B cell (primary cell): ENCODE data around the gene TUT7. TPM values are rescaled to one million over a fixed set of nuclear protein-coding genes. Genes with fewer than 3 reads are reported as not detected.

Experiments used
- ATAC-seq: fragments of 200-7000 bp; cut with Tn5 transposase; one replicate; pipeline ENCODE4 v1.10.0; 2021; ENCODE audit warnings: low read depth, mild to moderate bottlenecking, moderate number of reproducible peaks, moderate library complexity
- CTCF ChIA-PET: fragments of 350-600 bp; sonication (Branson Sonifier 250); formaldehyde crosslinking; loops from one replicate; lab custom pipeline; 2021; ENCODE audit warnings: antibody characterized with exemption, inconsistent platforms; lab: Charles Lee
- POLR2A ChIA-PET: fragments of 350-600 bp; sonication (Branson Sonifier 250); formaldehyde crosslinking; loops from one replicate; lab custom pipeline; 2021; ENCODE audit warnings: antibody characterized with exemption; lab: Charles Lee
- DNase-seq: peaks from one replicate; pipeline ENCODE4 v3.0.0; 2013
- H2AFZ ChIP-seq: 2 replicates; pipeline ENCODE4 v1.6.1; 2012; ENCODE audit warnings: mild to moderate bottlenecking, low read depth, low read length; ENCODE audit not compliant: insufficient read depth, poor library complexity, severe bottlenecking
- H3K27ac ChIP-seq, 2 donors: 1 replicate in 1 of 2; 2 replicates in 1 of 2; pipeline ENCODE4 v1.5.1; 2012 to 2013; ENCODE audit warnings: low read length in 2 of 2, mild to moderate bottlenecking in 2 of 2, moderate library complexity in 1 of 2
- H3K27me3 ChIP-seq, 4 experiments: fragments of 200-600 bp in 1 of 4; sonication (generic) in 1 of 4; replicated peaks in 1 of 4; 1 replicate in 2 of 4; 2 replicates in 2 of 4; pipeline versions ENCODE4 v1.6.1 to v1.7.0; 2013 to 2016; ENCODE audit warnings: low read length in 3 of 4, mild to moderate bottlenecking in 2 of 4, mixed read lengths in 1 of 4, moderate library complexity in 1 of 4; ENCODE audit not compliant: insufficient read depth in 4 of 4, control insufficient read depth in 3 of 4; ENCODE audit errors: control extremely low read depth in 1 of 4
- H3K36me3 ChIP-seq, 2 experiments: replicated peaks in 1 of 2; 1 replicate in 1 of 2; 2 replicates in 1 of 2; pipeline versions ENCODE4 v1.6.1 to v1.7.1; 2013; ENCODE audit warnings: low read length in 1 of 2; ENCODE audit not compliant: insufficient read depth in 2 of 2, control insufficient read depth in 1 of 2; ENCODE audit errors: control extremely low read depth in 1 of 2, extremely low read depth in 1 of 2
- H3K4me1 ChIP-seq, 2 donors: fragments of 200-600 bp in 1 of 2; sonication (generic) in 1 of 2; 1 replicate in 1 of 2; 2 replicates in 1 of 2; pipeline versions ENCODE4 v1.5.1 to v1.6.1; 2013 to 2017; ENCODE audit warnings: low read length in 2 of 2; ENCODE audit not compliant: control insufficient read depth in 2 of 2, insufficient read depth in 2 of 2
- H3K4me2 ChIP-seq: replicated peaks from 2 replicates; pipeline ENCODE3; 2012; ENCODE audit warnings: mild to moderate bottlenecking, low read depth, low read length; ENCODE audit not compliant: poor library complexity, severe bottlenecking
- H3K4me3 ChIP-seq, 5 experiments: fragments of 200-600 bp in 1 of 5; sonication (generic) in 1 of 5; 1 replicate in 3 of 5; 2 replicates in 2 of 5; pipeline versions ENCODE4 v1.5.1 to v1.7.0; 2011 to 2016; ENCODE audit warnings: low read length in 4 of 5, mild to moderate bottlenecking in 4 of 5, low read depth in 2 of 5, control low read depth in 1 of 5, moderate library complexity in 1 of 5; ENCODE audit not compliant: insufficient read depth in 1 of 5; ENCODE audit errors: control extremely low read depth in 1 of 5, extremely low read depth in 1 of 5
- H3K79me2 ChIP-seq: fragments of 200-600 bp; sonication (generic); one replicate; pipeline ENCODE4 v1.6.0; 2016; ENCODE audit warnings: low read length; ENCODE audit not compliant: control insufficient read depth, insufficient read depth
- H3K9ac ChIP-seq: fragments of 200-600 bp; sonication (generic); 2 replicates; pipeline ENCODE4 v1.6.1; 2017; ENCODE audit warnings: mild to moderate bottlenecking, low read length, moderate library complexity
- H3K9me3 ChIP-seq, 3 donors: one replicate each; pipeline versions ENCODE4 v1.6.1 to v1.7.1; 2013; ENCODE audit warnings: low read length in 2 of 3; ENCODE audit not compliant: control insufficient read depth in 2 of 3, insufficient read depth in 1 of 3; ENCODE audit errors: control extremely low read depth in 1 of 3
- H4K20me1 ChIP-seq: 2 replicates; pipeline ENCODE4 v1.6.0; 2012; ENCODE audit warnings: mild to moderate bottlenecking, low read length; ENCODE audit not compliant: insufficient read depth, control insufficient read depth, poor library complexity, severe bottlenecking
- H3K27ac Mint-ChIP-seq: one replicate; pipeline ENCODE4 v1.8.0; 2021; ENCODE audit warnings: mixed read lengths
- H3K27me3 Mint-ChIP-seq: one replicate; pipeline ENCODE4 v1.8.0; 2021; ENCODE audit warnings: mixed read lengths
- H3K4me1 Mint-ChIP-seq: one replicate; pipeline ENCODE4 v1.8.0; 2021; ENCODE audit warnings: mixed read lengths
- H3K4me3 Mint-ChIP-seq: one replicate; pipeline ENCODE4 v1.8.0; 2021; ENCODE audit warnings: mixed read lengths
- H3K9me3 Mint-ChIP-seq: one replicate; pipeline ENCODE4 v1.8.0; 2022; ENCODE audit warnings: mixed read lengths; ENCODE audit not compliant: insufficient read depth
- CTCF ChIP-seq: fragments of 200-600 bp; IDR thresholded peaks from one replicate; pipeline ENCODE4 v1.8.0; 2022; ENCODE audit warnings: antibody characterized with exemption, mild to moderate bottlenecking
- EZH2 ChIP-seq: IDR thresholded peaks from 2 replicates; pipeline ENCODE4 v1.6.1; 2012; ENCODE audit warnings: borderline replicate concordance, low read depth, mild to moderate bottlenecking, moderate library complexity, low read length; ENCODE audit not compliant: insufficient read depth, poor library complexity, severe bottlenecking
- WGBS: methylation state at CpG from one replicate; pipeline ENCODE4 v1.1.5; 2013; ENCODE audit warnings: missing lambda C conversion rate; ENCODE audit not compliant: insufficient coverage; 5-methylcytosine and 5-hydroxymethylcytosine counted together
- intact Hi-C: fragments of 100-400 bp; cut with micrococcal nuclease; formaldehyde crosslinking; loops from one replicate; pipeline ENCODE4 v1.10.0; 2022
- polyA plus RNA-seq: library from polyadenylated mRNA; depleted of rRNA; stranded (reverse); fragments of >200 nt; gene quantifications from 2 replicates; pipeline ENCODE4 v1.2.3, GENCODE V29; 2012
- total RNA-seq, 2 donors: library from RNA; stranded (reverse); fragments of 120-200 nt in 1 of 2; gene quantifications; 1 replicate in 1 of 2; 2 replicates in 1 of 2; pipeline versions ENCODE4 v1.2.3 to v1.2.4, GENCODE V29; 2013 to 2022

The TUT7 gene
- total and polyA plus RNA-seq, 2 donors (not counting 1 experiment from before 2014, with no cell fraction given), result 18.3 to 70.7 TPM

DNA sequence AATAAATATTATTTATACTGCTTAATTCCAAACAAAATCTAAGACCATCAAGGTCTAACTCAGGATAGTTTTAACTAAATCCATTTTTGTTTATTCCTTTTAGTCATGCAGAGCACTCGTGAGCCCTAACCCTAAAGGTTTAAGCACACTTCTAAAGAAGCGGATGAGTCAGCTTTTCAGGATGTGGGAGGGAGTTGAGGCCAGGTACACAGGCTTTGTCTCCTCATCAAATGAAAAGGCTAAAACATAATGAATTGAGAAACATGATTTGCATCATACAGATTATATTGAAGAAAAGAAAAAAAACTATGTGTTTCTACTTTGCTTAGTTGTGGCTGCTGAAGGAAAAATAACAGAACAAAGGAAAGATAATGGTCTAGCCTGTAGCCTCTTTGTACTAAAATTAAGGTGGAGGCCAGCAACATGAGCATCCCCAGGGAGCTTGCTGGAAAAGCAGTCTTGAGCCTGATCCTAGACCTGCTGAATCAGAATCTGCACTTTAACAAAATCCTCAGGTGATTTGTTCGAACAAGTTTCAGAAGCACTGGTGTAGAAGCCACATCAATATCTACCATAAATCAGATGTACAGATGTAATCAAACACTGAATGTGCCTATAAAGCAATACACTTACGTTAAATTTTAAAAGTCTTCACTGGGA lies 50.8 kb downstream of the TUT7 start:
- ATAC-seq, result no peak
- Histone ChIP-seq H3K4me2 (no peak overlapping the region), H3K4me1 (no peaks in the 10 kb centered on the region), H4K20me1 (no peaks in the 10 kb centered on the region), H3K4me3 (no peak overlapping the region), H3K9me3 (no peaks in the 10 kb centered on the region), H3K79me2 (peaks cover 3% of the 10 kb centered on the region), H3K27me3 (no peaks in the 10 kb centered on the region), H3K27ac (no peak overlapping the region), H3K9ac (no peak overlapping the region), H3K36me3 (peaks cover 9 to 94% of the 10 kb centered on the region in 2 experiments), H2AFZ (no peak overlapping the region)
- no peaks in the 10 kb centered on the region for H3K9me3 Mint-ChIP-seq
- intact Hi-C loops, result no loop called here
- H3K4me3 Mint-ChIP-seq, result no peak overlapping the region
- no peak for DNase-seq
- H3K4me1 Mint-ChIP-seq, result no peaks in the 10 kb centered on the region
- POLR2A ChIA-PET, result no interaction called here
- no peaks in the 10 kb centered on the region for H3K27me3 Mint-ChIP-seq
- WGBS, result 100% methylated on average over 1 of the region's 4 CpGs
- no peak for TF ChIP-seq CTCF
- TF ChIP-seq EZH2, result no peak
- CTCF ChIA-PET, result no interaction called here
- H3K27ac Mint-ChIP-seq, result no peak overlapping the region

- POLR2A ChIA-PET, result no interaction called here
- intact Hi-C loops, result no loop called here
- Mint-ChIP-seq H3K27me3 (no peaks in the 10 kb centered on the region), H3K27ac (no peak overlapping the region), H3K9me3 (no peaks in the 10 kb centered on the region), H3K4me3 (no peak overlapping the region), H3K4me1 (no peaks in the 10 kb centered on the region)
- no CpG with 5 or more reads among the region's 1 CpG for WGBS
- TF ChIP-seq CTCF (no peak), EZH2 (no peak)
- peaks cover 9 to 95% of the 10 kb centered on the region in 2 experiments for H3K36me3 ChIP-seq
- no peak for ATAC-seq
- no peak overlapping the region for H3K9ac ChIP-seq
- H3K27me3 ChIP-seq, result no peaks in the 10 kb centered on the region
- H3K27ac ChIP-seq, result no peak overlapping the region
- no peaks in the 10 kb centered on the region for H4K20me1 ChIP-seq
- no peak overlapping the region for H3K4me3 ChIP-seq
- H3K4me2 ChIP-seq, result no peak overlapping the region
- H3K79me2 ChIP-seq, result peaks cover 3% of the 10 kb centered on the region
- no peak overlapping the region for H2AFZ ChIP-seq
- CTCF ChIA-PET, result no interaction called here
- no peaks in the 10 kb centered on the region for H3K9me3 ChIP-seq
- no peaks in the 10 kb centered on the region for H3K4me1 ChIP-seq
- DNase-seq, result no peak
These were observed 52.5 kb downstream of the TUT7 start for GRCh38 chr9:86301686-86302085.
